Activated B cell treated with CpG ODN at 0.5 μM for 24 hours (primary cell): Measurements from ENCODE around the gene PREX1. TPM values are rescaled to one million over a fixed set of nuclear protein-coding genes. Genes with fewer than 3 reads are reported as not detected.
A peak's percentile ranks its signal among the peaks of the same experiment; 100 is the strongest.

ENCODE experiments used
- ATAC-seq: fragments of 200-7000 bp; cut with Tn5 transposase; one replicate; pipeline ENCODE4 v1.10.0; 2021; ENCODE audit warnings: low read depth, mild to moderate bottlenecking, moderate library complexity
- CTCF ChIA-PET: fragments of 350-600 bp; sonication (Branson Sonifier 250); formaldehyde crosslinking; loops from one replicate; lab custom pipeline; 2021; ENCODE audit warnings: antibody characterized with exemption; lab: Charles Lee
- POLR2A ChIA-PET: fragments of 350-600 bp; sonication (Branson Sonifier 250); formaldehyde crosslinking; loops from one replicate; lab custom pipeline; 2021; ENCODE audit warnings: antibody characterized with exemption; lab: Charles Lee
- DNase-seq: peaks from one replicate; pipeline ENCODE4 v3.0.0; 2022
- H3K27ac Mint-ChIP-seq: one replicate; pipeline ENCODE4 v1.8.0; 2020; ENCODE audit warnings: mixed read lengths
- H3K27me3 Mint-ChIP-seq: one replicate; pipeline ENCODE4 v1.8.0; 2021; ENCODE audit warnings: mixed read lengths
- H3K36me3 Mint-ChIP-seq: one replicate; pipeline ENCODE4 v1.8.0; 2021; ENCODE audit warnings: low read depth, mixed read lengths
- H3K4me1 Mint-ChIP-seq: one replicate; pipeline ENCODE4 v1.8.0; 2021; ENCODE audit warnings: mixed read lengths
- H3K4me3 Mint-ChIP-seq: one replicate; pipeline ENCODE4 v1.8.0; 2020; ENCODE audit warnings: mild to moderate bottlenecking, mixed read lengths
- H3K9me3 Mint-ChIP-seq: one replicate; pipeline ENCODE4 v1.8.0; 2020; ENCODE audit warnings: mixed read lengths
- intact Hi-C: fragments of 100-400 bp; cut with micrococcal nuclease; formaldehyde crosslinking; loops from one replicate; pipeline ENCODE4 v1.15.1; 2024
- total RNA-seq: library from RNA; stranded (reverse); gene quantifications from 2 replicates; pipeline ENCODE4 v1.2.3, GENCODE V29; 2022
- TF ChIP-seq, protein P1 (sequence below): fragments of 200-600 bp; IDR thresholded peaks from one replicate; pipeline ENCODE4 v1.8.0; 2022; ENCODE audit warnings: antibody characterized with exemption, mild to moderate bottlenecking

Gene PREX1
- total RNA-seq, 1 donor from 2014 or later, result 71.4 TPM

DNA sequence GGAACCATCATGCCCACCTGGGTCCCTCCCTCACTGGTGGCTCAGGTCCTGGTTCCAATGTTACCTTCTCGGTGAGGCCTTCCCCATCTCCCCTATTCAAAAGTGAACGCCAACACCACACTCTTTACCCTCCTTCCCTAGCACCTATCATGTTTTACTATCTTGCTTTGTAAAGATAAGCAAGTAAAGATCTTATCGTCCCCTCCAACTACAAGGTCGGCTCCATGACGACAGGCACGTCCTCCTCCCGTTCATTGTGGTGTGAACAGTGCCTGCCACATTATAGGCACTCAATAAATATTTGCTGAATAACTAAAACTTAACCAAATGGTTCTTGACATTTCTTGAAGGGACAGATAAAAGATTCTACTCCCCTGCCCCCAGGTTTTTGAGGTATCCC is 147.1 kb downstream of the PREX1 start:
- H3K36me3 Mint-ChIP-seq, result peaks cover 49% of the 10 kb centered on the region
- no peak overlapping the region for H3K4me3 Mint-ChIP-seq
- DNase-seq, result no peak
- H3K27ac Mint-ChIP-seq, result no peak overlapping the region
- ATAC-seq, result no peak
- ChIA-PET POLR2A (no interaction called here), CTCF (no interaction called here)
- no peaks in the 10 kb centered on the region for H3K9me3 Mint-ChIP-seq
- TF ChIP-seq, protein P1, sequence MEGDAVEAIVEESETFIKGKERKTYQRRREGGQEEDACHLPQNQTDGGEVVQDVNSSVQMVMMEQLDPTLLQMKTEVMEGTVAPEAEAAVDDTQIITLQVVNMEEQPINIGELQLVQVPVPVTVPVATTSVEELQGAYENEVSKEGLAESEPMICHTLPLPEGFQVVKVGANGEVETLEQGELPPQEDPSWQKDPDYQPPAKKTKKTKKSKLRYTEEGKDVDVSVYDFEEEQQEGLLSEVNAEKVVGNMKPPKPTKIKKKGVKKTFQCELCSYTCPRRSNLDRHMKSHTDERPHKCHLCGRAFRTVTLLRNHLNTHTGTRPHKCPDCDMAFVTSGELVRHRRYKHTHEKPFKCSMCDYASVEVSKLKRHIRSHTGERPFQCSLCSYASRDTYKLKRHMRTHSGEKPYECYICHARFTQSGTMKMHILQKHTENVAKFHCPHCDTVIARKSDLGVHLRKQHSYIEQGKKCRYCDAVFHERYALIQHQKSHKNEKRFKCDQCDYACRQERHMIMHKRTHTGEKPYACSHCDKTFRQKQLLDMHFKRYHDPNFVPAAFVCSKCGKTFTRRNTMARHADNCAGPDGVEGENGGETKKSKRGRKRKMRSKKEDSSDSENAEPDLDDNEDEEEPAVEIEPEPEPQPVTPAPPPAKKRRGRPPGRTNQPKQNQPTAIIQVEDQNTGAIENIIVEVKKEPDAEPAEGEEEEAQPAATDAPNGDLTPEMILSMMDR, result no peak
- intact Hi-C loops, result no loop called here
- H3K27me3 Mint-ChIP-seq, result no peaks in the 10 kb centered on the region
- H3K4me1 Mint-ChIP-seq, result no peaks in the 10 kb centered on the region

DNA sequence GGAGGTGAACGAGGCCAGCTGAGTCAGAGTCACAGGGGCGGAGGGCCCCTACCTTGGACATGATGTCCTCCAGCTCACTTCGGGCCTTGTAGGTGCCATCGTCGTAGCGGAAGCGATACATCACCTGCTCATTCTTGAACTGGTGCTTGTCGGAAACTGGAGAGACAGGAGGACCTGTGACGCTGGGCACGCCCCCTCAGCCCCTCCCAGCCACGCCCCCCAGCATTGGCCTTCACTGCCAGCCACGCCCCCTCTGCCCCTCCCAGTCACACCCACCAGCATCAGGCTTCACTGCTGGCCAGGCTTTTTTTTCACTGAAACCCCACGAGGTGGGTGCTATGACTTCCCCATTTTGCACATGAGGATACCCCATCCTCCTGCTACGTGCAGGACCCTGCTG is 148.2 kb downstream of the PREX1 start:
- intact Hi-C loops, result no loop called here
- Mint-ChIP-seq H3K4me1 (no peaks in the 10 kb centered on the region), H3K27me3 (no peaks in the 10 kb centered on the region), H3K9me3 (peaks cover 2% of the 10 kb centered on the region), H3K36me3 (peaks cover 49% of the 10 kb centered on the region), H3K4me3 (no peak overlapping the region), H3K27ac (no peak overlapping the region)
- TF ChIP-seq, protein P1, result no peak
- ATAC-seq, result peak; percentile 49
- ChIA-PET CTCF (no interaction called here), POLR2A (no interaction called here)
- no peak for DNase-seq

DNA sequence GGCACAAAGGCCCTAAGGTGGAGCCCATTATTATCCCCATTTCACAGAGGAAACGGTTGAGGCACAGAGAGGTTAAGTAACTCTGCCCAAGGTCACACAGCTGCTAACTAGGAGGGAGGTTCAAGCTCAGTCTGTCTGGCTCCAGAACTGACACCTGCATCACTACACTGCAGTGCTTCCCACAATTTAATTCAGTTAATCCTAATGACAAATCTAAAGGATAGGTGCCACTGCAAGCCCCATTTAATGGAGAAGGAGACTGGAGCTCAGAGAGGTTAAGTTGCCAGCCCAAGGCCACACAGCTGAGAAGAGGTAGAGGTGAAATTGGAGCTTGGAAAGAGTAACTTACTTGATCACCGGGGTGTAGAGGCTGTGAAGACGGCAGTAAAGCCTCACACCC is 148.8 kb downstream of the PREX1 start:
- Mint-ChIP-seq H3K4me1 (no peaks in the 10 kb centered on the region), H3K36me3 (peaks cover 49% of the 10 kb centered on the region), H3K27me3 (no peaks in the 10 kb centered on the region), H3K4me3 (no peak overlapping the region), H3K9me3 (peaks cover 2% of the 10 kb centered on the region), H3K27ac (peak overlapping the region; percentile 11)
- POLR2A ChIA-PET, result no interaction called here
- DNase-seq (no peak), ATAC-seq (no peak)
- intact Hi-C loops, result no loop called here
- CTCF ChIA-PET, result interaction anchor here (1.0 kb wide), 1 partner anchor 22 kb away, joined by 3 read pairs; no protein-coding TSS in a partner anchor
- TF ChIP-seq, protein P1, result no peak

DNA sequence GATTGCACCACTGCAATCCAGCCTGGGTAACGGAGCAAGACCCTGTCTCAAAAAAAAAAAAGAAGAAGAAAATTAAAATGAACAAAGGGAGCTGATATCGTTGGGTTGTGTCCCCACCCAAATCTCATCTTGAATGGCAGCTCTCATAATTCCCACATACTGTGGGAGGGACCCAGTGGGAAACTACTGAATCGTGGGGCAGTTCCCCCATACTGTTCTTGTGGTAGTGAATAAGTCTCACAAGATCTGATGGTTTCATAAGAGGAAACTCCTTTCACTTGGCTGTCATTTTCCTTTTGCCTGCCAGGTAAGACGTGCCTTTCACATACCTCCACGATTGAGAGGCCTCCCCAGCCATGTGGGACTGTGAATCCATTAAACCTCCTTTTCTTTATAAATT is 149.4 kb downstream of the PREX1 start:
- ChIA-PET POLR2A (no interaction called here), CTCF (interaction anchor here (1.0 kb wide), 1 partner anchor 21 kb away, joined by 3 read pairs; no protein-coding TSS in a partner anchor)
- ATAC-seq, result no peak
- intact Hi-C loops, result no loop called here
- Mint-ChIP-seq H3K9me3 (peaks cover 2% of the 10 kb centered on the region), H3K27me3 (no peaks in the 10 kb centered on the region), H3K27ac (no peak overlapping the region), H3K4me1 (no peaks in the 10 kb centered on the region), H3K36me3 (peaks cover 49% of the 10 kb centered on the region), H3K4me3 (no peak overlapping the region)
- DNase-seq, result no peak
- TF ChIP-seq, protein P1, result no peak

DNA sequence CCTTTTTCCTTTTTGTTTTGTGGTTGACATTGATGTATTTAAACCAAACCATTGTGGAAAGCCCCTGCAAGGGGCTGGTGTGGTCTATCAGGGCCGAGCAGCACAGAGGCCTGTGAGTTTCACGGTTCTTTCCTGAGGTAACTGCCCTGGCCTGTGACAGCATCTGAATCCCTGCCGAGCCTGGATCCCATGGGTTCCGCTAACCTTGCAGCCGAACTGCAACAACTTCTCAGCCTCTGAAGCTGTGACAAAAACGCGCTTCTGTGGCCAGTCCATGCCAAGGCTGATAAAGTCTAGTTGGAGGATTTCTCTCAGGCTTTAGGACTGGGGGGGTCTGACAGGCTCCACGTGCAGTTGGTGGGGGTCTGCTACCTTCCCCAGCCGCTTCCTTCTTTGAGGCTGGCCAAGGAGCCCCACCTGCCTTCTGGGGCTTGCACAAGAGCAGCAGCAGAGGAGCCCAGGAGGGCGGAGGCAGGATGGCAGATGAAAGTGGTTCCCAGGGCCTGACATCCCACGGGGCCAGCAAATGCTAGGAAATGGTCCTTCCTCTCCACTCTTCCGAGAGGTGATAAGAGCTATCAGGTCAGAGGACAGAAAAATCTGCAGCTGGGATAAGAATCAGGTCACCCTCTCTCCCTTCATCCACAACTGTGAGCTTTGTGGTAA is 150.9 kb downstream of the PREX1 start:
- peaks cover 56% of the 10 kb centered on the region for H3K36me3 Mint-ChIP-seq
- ChIA-PET CTCF (no interaction called here), POLR2A (no interaction called here)
- ATAC-seq, result no peak
- no peaks in the 10 kb centered on the region for H3K27me3 Mint-ChIP-seq
- H3K4me1 Mint-ChIP-seq, result no peaks in the 10 kb centered on the region
- intact Hi-C loops, result no loop called here
- TF ChIP-seq, protein P1, result no peak
- peaks cover 2% of the 10 kb centered on the region for H3K9me3 Mint-ChIP-seq
- no peak for DNase-seq
- no peak overlapping the region for H3K27ac Mint-ChIP-seq
- no peak overlapping the region for H3K4me3 Mint-ChIP-seq
